Activated T-cell treated with anti-CD3 and anti-CD28 coated beads for 48 hours (primary cell): ENCODE results near the gene CD9.
"Not testable (repeated sequence)": the region's sequence is repeated elsewhere in the genome, so short reads cannot be mapped to it uniquely, and the experiment has no call there.

Experiments
- DNase-seq: peaks from one replicate; pipeline ENCODE4 v3.0.0-alpha.2; 2020; ENCODE audit warnings: low read depth

CD9 gene

DNA sequence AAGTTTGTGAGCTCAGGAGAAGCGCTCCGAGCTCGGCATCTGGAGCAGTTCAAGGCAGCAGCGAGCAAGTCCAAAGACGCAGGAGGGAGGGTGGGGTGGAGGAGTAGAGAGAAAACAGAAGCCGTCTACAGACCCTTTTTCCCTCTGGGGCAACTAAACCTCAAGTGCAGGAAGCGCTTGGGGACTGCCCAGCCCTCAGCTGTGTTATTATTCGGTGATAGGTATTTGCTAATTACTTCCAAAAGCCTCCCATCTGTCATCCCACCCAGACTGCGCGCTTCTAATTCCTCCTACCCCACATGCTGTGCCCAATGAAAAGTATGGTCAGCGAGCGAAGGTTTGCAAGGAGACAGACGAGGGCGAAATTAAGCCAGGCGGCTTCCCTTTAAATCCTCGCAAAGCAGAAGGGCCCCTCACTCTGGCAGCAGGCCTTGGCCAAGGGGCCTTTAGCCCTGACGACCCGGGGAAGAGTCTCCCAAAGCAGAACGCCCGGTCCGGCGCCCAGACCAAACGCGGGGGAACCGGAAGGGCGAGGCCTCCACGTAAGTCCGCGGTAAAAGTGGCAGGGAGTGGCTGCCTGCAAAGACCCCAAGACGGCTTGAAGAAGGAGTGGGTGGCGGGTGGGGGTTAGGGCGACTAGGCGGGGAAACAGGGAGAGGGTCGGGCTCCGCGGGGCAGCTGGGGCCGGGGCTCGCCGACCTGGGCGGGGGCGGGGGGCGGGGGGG, 507 bp upstream of the CD9 start:
- no peak for DNase-seq

DNA sequence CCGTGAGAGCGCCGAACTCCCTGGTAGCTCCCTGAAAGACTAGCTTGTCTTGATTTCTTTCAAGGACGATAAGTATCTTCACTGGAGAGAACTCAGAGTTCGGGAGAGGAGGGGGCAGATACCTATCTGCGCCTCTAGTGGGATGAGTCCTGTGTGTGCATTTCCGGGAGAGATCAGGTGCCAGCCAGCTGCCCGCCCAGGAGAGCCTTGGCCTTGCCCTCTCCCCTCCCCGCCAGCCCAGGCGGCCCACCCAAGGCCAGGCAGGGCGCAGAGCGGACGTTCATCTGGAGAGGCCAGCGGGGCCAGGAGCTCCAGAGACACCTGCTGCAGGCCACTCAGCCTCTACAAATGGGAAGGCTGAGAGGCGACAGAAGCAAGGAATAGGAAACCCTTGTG, 1.0 kb downstream of the CD9 start:
- DNase-seq: no peak

DNA sequence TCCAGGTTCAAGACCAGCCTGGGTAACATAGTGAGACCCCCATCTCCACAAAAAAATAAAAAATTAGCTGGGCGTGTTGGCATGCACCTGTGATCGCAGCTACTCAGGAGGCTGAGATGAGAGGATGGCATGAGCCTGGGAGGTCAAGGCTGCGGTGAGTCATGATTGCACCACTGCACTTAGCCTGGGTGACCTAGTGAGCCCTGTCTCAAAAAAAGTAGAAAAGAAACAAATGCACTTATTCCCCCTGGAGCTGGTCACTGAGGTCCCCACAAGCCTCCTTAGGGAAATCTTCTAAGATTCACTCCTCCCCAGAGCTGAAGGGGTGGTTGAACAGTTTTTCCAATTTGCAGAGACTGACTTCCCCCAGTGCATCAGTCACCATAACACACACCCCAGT, 1.6 kb downstream of the CD9 start:
- no peak for DNase-seq

DNA sequence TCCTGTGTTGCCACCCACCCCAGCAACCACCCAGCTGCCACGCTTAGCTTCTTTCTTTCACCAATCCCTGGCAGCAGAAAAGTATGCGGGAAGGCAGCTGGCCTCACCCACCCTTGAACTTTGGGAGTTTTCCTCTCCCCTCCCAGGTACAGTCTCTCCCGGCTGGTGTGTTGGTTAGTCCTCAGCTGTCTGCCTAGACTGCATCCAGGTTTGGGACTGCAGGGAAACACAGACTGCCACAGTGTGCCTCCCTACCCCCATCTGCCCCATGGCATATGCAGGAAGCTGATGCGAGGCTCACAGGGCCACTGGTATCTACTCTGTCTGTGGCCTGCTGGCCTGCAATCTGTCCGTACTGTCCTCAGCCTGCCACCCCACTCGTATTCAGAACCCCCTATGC, 2.1 kb downstream of the CD9 start:
- DNase-seq: no peak

GRCh38 chr12:6202846-6203245, 2.6 kb downstream of the CD9 start:
- no peak for DNase-seq

DNA sequence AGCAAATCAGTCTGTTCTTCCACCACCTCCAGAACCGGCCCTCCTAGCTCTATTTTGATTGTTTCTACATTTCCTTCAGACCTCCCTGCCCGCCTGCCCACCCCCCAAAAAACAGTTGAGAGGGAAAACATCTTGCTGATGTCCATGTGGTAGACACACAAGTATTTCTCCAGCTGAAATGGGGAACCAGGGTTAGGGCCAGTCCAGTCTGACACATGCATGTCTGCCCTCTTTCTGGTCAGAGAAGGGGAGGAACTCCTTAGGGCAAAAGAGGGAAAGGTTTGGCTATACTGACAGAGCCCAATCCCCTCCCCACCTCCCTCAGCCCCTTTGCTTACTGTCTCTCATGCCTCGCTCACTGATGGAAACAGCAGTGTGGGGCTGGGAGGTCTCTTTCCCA, 3.4 kb downstream of the CD9 start:
- DNase-seq: no peak

GRCh38 chr12:6204533-6205143, 4.4 kb downstream of the CD9 start:
- DNase-seq: no peak

- DNase-seq: no peak
These were observed 4.9 kb downstream of the CD9 start for GRCh38 chr12:6205144-6205539.

DNA sequence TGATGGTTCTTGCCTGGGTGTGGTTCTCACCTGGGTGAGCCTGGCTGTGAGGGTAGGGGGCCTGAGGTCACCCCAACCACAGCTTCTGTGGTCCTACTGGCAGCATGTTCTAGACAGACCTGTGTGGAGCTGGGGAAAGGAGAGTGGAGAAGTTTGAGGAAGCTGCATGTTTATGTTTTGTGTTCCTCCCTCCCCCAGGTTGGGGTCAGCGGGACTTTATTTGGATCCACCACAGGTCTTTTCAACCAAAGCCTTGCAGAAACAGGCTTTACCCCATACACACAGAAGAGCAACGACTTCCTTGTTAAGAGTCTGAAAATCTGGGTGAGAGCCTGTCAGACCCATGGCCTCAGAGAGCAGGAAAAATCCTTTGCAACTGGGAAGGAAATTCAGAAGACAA, 5.6 kb downstream of the CD9 start:
- DNase-seq: no peak

DNA sequence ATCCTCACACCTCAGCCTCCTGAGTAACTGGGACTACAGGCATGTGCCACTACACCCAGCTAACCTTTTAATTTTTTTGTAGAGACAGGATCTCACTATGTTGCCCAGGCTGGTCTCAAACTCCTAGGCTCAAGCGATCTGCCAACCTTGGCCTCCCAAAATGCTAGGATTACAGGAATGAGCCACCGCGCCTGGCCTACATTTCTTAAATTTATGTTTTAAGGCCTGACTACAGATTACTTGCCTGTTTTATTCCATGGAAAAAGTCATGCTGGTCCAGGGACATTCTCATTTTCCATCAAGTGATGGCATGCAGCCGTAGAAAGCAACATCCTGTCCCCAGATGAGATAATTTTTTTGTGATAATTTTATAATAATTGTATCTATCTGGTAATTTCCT, 6.1 kb downstream of the CD9 start:
- no peak for DNase-seq

- no peak for DNase-seq
These were observed 7.2 kb downstream of the CD9 start for GRCh38 chr12:6207259-6207925.

DNA sequence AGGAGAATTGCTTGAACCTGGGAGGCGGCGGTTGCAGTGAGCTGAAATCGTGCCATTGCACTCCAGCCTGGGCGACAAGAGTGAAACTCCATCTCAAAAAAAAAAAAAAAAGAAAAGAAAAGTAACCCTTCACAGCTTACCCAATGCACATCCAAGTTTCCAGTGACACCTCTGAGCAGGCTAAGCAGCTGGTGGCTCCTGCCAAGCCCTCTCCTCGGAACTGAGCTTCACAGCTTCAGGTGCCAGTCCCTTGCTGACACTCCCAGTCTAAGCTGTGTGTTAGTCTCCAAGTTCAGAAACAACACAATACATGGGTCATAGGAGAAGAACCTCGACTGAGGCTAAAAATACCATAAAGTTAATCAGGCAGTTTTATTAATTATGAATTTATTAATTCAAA, 7.9 kb downstream of the CD9 start:
- DNase-seq: no peak

- DNase-seq: not testable (repeated sequence)
These were observed 9.2 kb downstream of the CD9 start for GRCh38 chr12:6209428-6209827.

GRCh38 chr12:6211421-6211869, 11.2 kb downstream of the CD9 start:
- no peak for DNase-seq

DNA sequence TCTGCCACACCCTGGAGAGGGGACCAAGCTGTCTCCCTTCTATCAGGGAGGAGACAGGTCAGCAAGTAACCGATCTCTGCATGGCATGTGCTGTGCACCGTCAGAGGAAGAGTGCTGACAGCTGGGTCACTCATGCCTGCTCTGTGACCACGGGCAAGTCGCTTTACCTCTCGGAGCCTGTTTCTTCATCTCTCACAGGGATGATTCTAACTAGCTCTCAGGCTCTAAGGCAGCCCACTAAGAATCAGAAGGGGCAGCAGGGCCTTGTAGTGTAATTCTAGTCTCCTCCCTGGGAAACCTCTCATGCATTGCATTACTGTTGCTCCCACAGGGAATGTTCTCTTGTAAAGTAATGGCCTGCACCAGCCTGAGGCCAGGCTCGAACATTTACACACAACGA, 11.9 kb downstream of the CD9 start:
- no peak for DNase-seq

GRCh38 chr12:6213969-6214368, 13.8 kb downstream of the CD9 start:
- DNase-seq: no peak

DNA sequence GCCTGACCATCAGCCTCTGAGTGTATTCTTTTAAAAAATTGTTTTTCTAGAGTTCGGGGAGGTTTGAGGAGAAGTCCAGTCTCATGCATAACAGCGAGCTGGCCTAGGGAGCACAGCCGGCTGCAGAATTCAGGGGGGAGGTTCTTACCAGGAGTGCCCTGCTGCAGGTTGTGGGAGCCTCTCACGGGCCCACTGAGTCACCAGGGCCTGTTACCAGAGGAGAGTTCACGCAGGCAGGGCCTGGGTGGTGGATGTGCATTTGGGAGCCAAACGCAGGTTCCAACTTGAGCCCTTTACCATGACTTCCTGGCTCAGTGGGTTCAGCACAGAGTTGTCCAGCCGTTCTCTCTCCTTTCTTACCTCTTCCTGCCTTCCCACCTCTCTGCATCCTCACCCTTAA, 14.4 kb downstream of the CD9 start:
- no peak for DNase-seq

GRCh38 chr12:6215120-6215807, 15.1 kb downstream of the CD9 start:
- no peak for DNase-seq

GRCh38 chr12:6215932-6216494, 15.8 kb downstream of the CD9 start:
- no peak for DNase-seq

GRCh38 chr12:6216581-6216980, 16.4 kb downstream of the CD9 start:
- no peak for DNase-seq

DNA sequence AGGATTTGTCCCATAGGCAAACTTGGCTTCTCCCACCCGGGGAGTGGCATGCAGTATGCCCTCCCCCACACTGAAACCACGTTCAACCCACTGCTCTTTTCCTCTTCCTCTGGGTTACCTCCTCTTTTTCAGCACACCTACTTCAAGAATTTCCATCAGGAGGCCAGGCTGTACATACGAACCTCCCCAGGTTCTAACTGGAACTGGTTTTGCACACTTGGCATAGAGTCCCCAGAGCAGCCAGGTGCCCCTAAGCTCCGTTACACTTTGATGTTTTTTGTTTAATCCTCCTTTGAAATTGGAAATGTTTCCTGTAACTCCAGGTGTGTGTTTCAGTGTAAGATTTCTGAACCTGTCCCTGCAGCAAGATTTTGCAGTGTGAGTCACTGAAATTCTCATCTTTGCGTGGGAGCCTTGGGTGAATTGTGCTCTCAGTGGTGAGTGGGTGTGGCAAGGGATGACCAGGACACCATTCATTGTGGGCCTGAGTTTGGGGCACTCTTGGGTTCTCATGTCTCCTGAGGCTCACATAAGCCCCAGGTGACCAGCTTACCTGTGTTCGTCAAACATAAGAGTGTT, 18.2 kb downstream of the CD9 start:
- no peak for DNase-seq

- DNase-seq: no peak
These were observed 19.8 kb downstream of the CD9 start for GRCh38 chr12:6219980-6220379.
